Gastroesophageal sphincter (tissue), 3 donors: Measurements from ENCODE around the gene MARCHF6.

Experiments
- EP300 ChIP-seq: sonication (generic); formaldehyde crosslinking; IDR thresholded peaks from one replicate; pipeline ENCODE4 v1.6.1; 2017; ENCODE audit warnings: antibody characterized with exemption, mild to moderate bottlenecking
- POLR2A ChIP-seq, 2 donors: fragments of 450-650 bp; IDR thresholded peaks; one replicate each; pipeline ENCODE4 v1.6.1; 2017; ENCODE audit warnings: antibody characterized with exemption in 2 of 2, mild to moderate bottlenecking in 2 of 2, moderate library complexity in 1 of 2
- POLR2AphosphoS5 ChIP-seq: sonication (generic); formaldehyde crosslinking; IDR thresholded peaks from one replicate; pipeline ENCODE4 v1.6.1; 2017; ENCODE audit warnings: antibody characterized with exemption
- TF ChIP-seq, protein P1 (sequence below), 4 experiments: fragments of 200-600 bp in 2 of 4; fragments of 450-650 bp in 2 of 4; sonication (generic) in 1 of 4; IDR thresholded peaks; one replicate each; pipeline ENCODE4 v1.5.1; 2017 to 2019; ENCODE audit warnings: antibody characterized with exemption in 4 of 4, mild to moderate bottlenecking in 2 of 4, moderate library complexity in 2 of 4

DNA sequence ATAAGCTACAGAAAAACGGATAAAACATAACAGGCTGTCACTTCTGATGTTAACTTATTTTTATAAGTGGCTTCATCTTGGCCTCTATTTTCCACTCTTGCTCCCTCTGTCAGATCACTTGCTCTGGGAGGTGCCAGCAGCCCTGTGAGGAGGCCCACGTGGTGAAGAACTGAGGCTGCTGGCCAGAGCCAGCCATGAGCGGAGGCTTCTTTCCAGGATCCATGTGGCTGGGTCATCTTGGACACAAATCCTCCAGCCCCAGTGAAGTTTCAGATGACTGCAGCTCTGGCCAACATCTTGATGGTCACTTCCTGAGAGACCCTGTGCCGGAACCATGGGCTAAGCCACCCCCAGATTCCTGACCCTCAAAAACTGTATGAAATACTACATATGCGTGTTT lies 38.3 kb upstream of the MARCHF6 start:
- TF ChIP-seq POLR2AphosphoS5 (no peak), EP300 (no peak), POLR2A (IDR thresholded peaks at IDR 0.05) (no peak)
- TF ChIP-seq, protein P1, sequence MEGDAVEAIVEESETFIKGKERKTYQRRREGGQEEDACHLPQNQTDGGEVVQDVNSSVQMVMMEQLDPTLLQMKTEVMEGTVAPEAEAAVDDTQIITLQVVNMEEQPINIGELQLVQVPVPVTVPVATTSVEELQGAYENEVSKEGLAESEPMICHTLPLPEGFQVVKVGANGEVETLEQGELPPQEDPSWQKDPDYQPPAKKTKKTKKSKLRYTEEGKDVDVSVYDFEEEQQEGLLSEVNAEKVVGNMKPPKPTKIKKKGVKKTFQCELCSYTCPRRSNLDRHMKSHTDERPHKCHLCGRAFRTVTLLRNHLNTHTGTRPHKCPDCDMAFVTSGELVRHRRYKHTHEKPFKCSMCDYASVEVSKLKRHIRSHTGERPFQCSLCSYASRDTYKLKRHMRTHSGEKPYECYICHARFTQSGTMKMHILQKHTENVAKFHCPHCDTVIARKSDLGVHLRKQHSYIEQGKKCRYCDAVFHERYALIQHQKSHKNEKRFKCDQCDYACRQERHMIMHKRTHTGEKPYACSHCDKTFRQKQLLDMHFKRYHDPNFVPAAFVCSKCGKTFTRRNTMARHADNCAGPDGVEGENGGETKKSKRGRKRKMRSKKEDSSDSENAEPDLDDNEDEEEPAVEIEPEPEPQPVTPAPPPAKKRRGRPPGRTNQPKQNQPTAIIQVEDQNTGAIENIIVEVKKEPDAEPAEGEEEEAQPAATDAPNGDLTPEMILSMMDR (IDR thresholded peaks at IDR 0.05), result no peak
